Measurements from ENCODE around the gene DUSP28.

The DUSP28 gene

GRCh38 chr2:240560084-240560479 lies at the start of gene DUSP28:
Gene DUSP28 (plus strand): TSS chr2:240560357. CDS start chr2:240560685, 328 bp downstream.
- H3K27ac ChIP-seq: peak within 1 kb of the TSS; percentile 95
- peak; percentile 83 for DNase-seq (ENCODE audit: low spot score)
- no peak for TF ChIP-seq CTCF (conservative IDR thresholded peaks at IDR 0.05; ENCODE audit: low read depth)
- POLR2A ChIA-PET (ENCODE audit: low non-redundant PET): interaction anchor here (1.0 kb wide), 1 partner anchor 26 kb away, joined by 8 read pairs; the partner anchor contains the start of gene CAPN10
- CTCF ChIA-PET: no interaction called here

- no peak for TF ChIP-seq CTCF (conservative IDR thresholded peaks at IDR 0.05; ENCODE audit: low read depth)
- no peak for DNase-seq (ENCODE audit: low spot score)
- ChIA-PET CTCF (no interaction called here), POLR2A (ENCODE audit: low non-redundant PET) (no interaction called here)
- no peak overlapping the region for H3K27ac ChIP-seq
Measured at GRCh38 chr2:240510513-240511210, 49.5 kb upstream of the DUSP28 start.

GRCh38 chr2:240511351-240512108 lies 48.6 kb upstream of the DUSP28 start:
- no peak for DNase-seq (ENCODE audit: low spot score)
- TF ChIP-seq CTCF (conservative IDR thresholded peaks at IDR 0.05; ENCODE audit: low read depth): no peak
- no peak overlapping the region for H3K27ac ChIP-seq
- CTCF ChIA-PET: interaction anchor here (1.3 kb wide), 1 partner anchor 54 kb away, joined by 5 read pairs; no protein-coding TSS in a partner anchor
- POLR2A ChIA-PET (ENCODE audit: low non-redundant PET): no interaction called here

GRCh38 chr2:240512109-240512485 lies 48.1 kb upstream of the DUSP28 start:
- POLR2A ChIA-PET (ENCODE audit: low non-redundant PET): no interaction called here
- CTCF ChIA-PET: interaction anchor here (1.3 kb wide), 1 partner anchor 54 kb away, joined by 5 read pairs; no protein-coding TSS in a partner anchor
- no peak for DNase-seq (ENCODE audit: low spot score)
- no peak overlapping the region for H3K27ac ChIP-seq
- TF ChIP-seq CTCF (conservative IDR thresholded peaks at IDR 0.05; ENCODE audit: low read depth): no peak

- DNase-seq (ENCODE audit: low spot score): no peak
- H3K27ac ChIP-seq: no peak overlapping the region
- TF ChIP-seq CTCF (conservative IDR thresholded peaks at IDR 0.05; ENCODE audit: low read depth): no peak
- ChIA-PET CTCF (interaction anchor here (1.3 kb wide), 1 partner anchor 53 kb away, joined by 5 read pairs; no protein-coding TSS in a partner anchor), POLR2A (ENCODE audit: low non-redundant PET) (no interaction called here)
Measured at GRCh38 chr2:240512666-240513535, 47.3 kb upstream of the DUSP28 start.
